ENCODE measurements around the gene TMEM250.

Gene TMEM250

GRCh38 chr9:136147890-136148714 is 29.4 kb upstream of the TMEM250 start:
- no peak for DNase-seq (ENCODE audit: low read depth)

DNA sequence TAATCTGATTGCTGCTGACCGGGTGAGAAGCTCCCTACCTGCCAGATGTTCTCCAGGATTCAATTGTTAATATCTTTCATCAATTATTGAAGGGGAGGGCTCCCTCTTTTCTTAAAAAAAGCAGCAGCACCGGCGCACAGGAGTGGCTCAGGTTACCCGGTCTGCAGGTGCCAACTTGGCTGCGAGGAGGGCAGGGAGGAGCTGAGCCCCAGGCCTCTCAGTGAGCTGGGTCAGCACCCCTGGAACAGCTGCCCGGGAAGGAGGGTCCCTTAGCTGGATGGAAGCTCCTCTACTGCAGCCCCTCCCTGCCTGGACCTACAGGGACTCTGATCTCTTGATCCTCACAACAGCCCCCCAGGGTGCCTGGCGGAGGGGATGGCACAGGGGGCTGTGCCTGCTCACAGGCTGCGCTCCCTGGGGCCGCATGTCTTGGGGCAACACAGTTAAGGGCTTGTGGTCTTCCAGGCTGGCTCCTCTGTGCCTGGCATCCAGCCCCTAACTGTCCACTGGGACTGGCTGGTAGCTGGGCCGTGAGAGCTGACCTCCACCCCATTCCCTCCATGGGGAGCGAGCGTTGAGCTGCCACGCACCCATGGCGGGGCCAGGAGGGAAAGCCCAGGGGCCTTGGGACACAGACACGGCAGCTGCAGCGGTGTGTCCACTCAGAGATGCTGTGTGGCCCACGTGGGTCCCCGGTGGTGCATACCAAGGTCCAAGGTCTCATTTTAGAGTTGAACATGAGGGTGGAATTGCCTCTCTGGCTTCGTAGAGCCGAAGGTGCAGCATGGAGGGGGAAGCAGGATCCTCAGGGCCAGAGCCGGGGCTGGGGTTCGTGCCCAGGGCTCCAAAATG is 28.6 kb upstream of the TMEM250 start:
- no peak for DNase-seq (ENCODE audit: low read depth)

DNA sequence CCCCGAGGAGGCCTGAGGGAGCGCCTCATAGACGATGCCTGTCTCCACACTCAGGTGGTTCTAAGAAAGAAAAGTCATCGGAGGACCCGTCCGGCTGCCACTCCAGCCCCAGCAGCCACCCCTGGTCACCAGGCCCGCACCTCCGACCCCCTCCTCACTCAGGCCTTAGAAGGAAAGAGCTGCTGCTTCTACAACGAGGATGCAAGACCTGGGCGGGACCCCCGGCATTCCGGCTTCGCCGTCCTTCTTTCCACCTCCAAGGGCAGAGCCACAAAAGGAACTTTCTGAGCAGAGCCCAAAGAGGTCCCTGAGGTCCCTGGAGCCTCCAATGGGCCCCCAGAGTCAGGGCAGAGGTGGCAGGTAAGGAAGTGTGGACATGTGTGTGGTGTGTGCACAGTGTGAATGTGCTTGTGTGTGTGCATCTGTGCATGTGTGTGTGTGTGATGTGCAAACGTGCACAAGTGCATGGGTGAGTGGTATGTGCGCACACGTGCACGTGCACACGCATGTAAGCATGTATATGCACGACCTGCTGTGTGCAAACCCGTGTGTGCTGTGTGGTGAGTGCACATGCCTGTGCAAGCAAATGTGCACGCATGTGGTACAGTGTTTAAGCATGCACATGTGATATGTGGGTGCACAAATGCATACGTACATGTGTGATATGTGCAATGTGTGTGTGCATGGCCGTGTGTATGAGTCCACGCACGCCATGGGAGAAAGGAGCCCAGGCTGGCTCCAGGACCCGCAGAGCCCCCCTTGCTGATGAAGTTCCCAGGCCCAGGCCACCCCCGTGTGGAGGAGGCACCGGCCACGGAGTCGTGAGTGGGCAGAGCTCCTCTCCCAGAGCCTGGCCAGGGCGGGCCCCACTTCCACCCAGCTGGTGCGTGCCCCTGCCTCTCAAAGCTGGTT is 27.7 kb upstream of the TMEM250 start:
- no peak for DNase-seq (ENCODE audit: low read depth)

DNA sequence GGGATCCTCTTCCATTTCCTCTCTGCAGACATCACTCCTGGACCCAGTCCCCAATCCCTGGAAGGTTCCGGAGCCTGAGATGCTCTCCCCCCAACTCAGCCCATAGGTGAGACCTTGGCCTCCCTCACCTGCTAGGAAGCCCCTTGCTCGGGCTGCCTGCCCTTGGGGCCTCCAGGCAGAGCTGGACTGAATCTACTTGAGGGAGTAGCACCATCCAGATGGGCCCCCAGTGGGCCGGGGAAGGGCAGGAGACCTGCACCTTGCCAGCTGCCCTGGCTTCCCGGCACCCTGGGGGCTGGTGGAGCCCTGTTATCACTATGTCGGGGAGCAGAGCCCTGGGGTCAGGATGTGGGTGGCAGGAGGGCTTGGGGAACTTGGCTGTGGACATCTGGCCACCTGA is 26.9 kb upstream of the TMEM250 start:
- no peak for DNase-seq (ENCODE audit: low read depth)

GRCh38 chr9:136144450-136144849 is 25.8 kb upstream of the TMEM250 start:
- DNase-seq (ENCODE audit: low read depth), result no peak

GRCh38 chr9:136143215-136144001 is 24.7 kb upstream of the TMEM250 start:
- no peak for DNase-seq (ENCODE audit: low read depth)

DNA sequence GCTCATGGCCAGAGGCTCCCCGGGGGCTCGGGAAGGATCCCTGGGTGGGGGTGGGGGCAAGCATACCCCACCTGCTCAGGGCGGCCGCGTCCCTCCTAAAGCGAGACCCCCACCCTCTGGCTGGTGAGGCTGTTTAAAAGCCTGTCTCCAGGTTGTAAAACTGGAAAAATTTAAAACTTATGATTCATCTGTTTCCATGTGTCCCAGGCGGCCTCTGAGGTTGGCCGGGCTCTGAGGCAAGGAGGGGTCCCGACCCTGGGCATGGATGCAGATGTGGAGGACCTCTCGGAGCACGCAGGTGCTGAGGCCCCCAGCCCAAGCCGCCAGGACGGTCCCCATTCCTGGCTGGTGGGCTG is 24.2 kb upstream of the TMEM250 start:
- DNase-seq (ENCODE audit: low read depth), result no peak

DNA sequence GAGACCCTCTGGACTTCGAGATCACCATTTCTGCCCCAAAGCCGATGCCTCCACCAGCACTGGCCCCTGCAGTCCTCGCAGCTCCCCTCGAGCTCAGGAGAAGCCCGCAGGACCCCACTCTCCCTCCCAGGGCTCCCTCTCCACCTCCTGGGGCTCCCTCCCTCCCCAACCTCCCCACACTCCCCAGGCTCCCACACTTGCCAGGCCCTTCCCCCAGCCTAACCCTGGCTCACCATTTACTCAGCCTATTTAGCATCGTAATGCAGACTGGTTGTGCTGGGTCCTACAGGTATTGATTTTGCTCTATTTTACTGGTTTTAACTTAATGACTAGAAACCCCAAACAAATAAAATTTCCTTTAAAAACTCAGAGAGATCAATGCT is 23.7 kb upstream of the TMEM250 start:
- no peak for DNase-seq (ENCODE audit: low read depth)

- no peak for DNase-seq (ENCODE audit: low read depth)
Observed at GRCh38 chr9:136141682-136142413, 23.2 kb upstream of the TMEM250 start.

- DNase-seq (ENCODE audit: low read depth), result no peak
Observed at GRCh38 chr9:136140966-136141365, 22.3 kb upstream of the TMEM250 start.

GRCh38 chr9:136140046-136140445 is 21.4 kb upstream of the TMEM250 start:
- DNase-seq (ENCODE audit: low read depth), result no peak

GRCh38 chr9:136138566-136138965 is 19.9 kb upstream of the TMEM250 start:
- DNase-seq (ENCODE audit: low read depth), result no peak

- no peak for DNase-seq (ENCODE audit: low read depth)
Observed at GRCh38 chr9:136137321-136138265, 18.9 kb upstream of the TMEM250 start.

DNA sequence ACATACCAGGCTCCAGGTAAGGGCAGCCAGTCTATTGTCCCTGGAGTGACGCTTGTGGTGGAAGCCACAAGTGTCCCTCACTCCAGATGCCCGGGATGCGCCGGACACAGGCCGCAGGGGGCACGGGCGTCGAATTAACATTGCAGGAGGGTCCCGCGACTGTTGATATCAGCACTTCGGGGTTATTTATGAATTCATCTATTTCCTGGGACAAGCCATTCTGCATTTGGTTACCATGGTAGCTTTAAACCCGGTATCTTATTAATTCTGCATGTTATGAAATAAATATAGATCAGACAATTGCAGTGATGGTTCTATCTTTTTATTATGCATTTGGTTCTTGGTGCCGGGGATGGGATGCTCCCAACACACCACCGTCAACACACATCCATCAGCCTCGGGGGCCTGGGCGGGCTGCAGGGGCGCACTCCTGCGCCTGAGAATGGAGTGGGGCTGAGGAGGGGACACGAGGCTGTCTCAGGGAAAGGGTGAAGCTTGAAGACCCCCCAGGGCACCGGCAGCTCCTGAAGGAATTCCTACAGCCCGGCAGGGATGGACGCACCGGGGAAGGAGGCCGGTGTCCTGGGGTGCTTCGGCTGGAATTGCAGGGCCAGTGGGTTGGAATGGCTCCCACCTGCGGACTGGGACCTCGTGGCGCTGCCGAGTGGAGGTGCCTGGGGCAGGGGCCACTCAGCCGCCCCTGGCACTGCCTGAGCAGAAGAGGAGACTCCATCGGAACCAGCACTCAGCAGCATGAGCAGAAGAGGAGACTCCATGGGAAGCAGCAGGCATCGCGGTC is 17.7 kb upstream of the TMEM250 start:
- no peak for DNase-seq (ENCODE audit: low read depth)

DNA sequence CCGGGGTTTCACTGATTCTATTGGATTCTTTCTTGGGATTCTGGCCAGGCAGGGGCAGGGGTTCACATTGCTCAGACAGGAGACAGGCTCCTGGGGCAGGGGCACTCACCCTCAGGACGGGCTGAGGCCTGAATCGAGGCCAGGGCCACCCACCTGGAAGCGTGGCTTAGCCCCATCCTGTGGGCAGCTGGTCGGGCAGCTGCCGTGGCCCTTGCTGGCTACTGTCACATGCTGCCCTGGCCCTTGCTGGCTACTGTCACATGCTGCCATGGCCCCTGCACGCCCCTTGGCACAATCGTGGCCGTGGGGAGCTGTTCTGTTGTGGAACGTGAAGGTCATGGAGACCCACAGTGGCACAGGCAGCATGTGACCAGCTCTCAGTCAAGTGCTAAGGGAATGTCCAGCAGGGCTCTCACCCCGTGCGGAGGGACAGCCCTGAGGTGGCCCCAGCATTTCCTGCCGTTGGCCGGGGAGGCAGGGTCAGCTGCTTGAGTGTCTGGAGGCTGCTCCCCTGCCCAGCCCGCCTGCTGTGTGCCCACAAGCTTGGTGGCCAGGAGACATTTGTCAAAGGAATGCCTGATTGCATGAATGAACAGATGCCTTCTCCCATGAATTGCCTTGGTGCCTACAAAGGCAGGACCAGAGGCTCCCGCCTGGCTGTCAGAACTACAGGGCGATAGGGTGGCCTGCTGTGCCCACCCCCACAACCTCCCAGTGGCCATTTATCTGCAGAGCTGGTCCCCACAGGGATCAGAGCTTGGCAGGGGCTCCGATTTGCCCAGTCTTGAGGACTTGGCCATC is 16.9 kb upstream of the TMEM250 start:
- DNase-seq (ENCODE audit: low read depth), result no peak

DNA sequence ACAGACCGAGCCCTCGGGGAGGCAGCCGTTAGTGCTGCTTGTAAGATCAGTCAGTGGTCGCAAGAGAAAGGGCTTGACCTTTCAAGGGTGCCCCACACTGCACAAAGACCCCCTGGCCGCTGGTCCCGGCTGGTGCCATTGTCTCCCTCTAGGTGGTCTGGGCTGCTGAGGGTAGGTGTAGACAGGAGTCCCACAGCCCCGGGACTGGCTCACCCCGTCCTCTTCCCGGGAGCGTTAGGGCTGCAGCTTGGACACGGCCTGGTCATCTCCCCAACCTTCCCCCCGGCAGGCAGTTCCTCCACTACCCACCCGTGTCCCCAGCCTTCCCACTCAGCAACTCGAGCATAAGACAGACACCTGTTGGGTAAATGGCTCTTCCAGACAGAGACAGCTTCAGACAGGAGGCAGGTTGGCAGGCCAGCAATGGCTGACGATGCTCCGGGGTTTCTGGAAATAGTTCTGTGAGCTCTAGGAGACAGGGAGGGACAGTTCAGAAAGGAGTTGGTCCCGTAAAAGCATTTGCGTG is 15.3 kb upstream of the TMEM250 start:
- no peak for DNase-seq (ENCODE audit: low read depth)

GRCh38 chr9:136133191-136133958 is 14.7 kb upstream of the TMEM250 start:
- DNase-seq (ENCODE audit: low read depth), result no peak
